H9 (cell line): ENCODE results near the gene TUBGCP6. TPM values are rescaled to one million over a fixed set of nuclear protein-coding genes. Genes with fewer than 3 reads are reported as not detected.
A peak's percentile ranks its signal among the peaks of the same experiment; 100 is the strongest.

Experiments used
- DNase-seq: peaks from one replicate; pipeline ENCODE4 v3.0.0-alpha.2; 2017
- H2AFZ ChIP-seq: one replicate; pipeline ENCODE4 v1.6.1; 2013; ENCODE audit warnings: mild to moderate bottlenecking, low read length, control low read depth, moderate library complexity
- H2AK5ac ChIP-seq: 2 replicates; pipeline ENCODE4 v1.6.1; 2013; ENCODE audit warnings: low read length, control low read depth, mixed read lengths; ENCODE audit not compliant: insufficient read length
- H2BK120ac ChIP-seq: one replicate; pipeline ENCODE4 v1.6.1; 2013; ENCODE audit warnings: low read depth, mild to moderate bottlenecking, low read length, control low read depth, inconsistent platforms; ENCODE audit not compliant: poor library complexity, severe bottlenecking
- H2BK12ac ChIP-seq: 2 replicates; pipeline ENCODE4 v1.6.1; 2013; ENCODE audit warnings: low read length, control low read depth, mixed read lengths, low read depth; ENCODE audit not compliant: insufficient read length
- H2BK15ac ChIP-seq: 2 replicates; pipeline ENCODE4 v1.6.1; 2013; ENCODE audit warnings: low read depth, low read length, control low read depth
- H2BK20ac ChIP-seq: one replicate; pipeline ENCODE4 v1.6.1; 2013; ENCODE audit warnings: low read depth, mild to moderate bottlenecking, low read length, control low read depth, inconsistent platforms; ENCODE audit not compliant: poor library complexity, severe bottlenecking
- H2BK5ac ChIP-seq: 2 replicates; pipeline ENCODE4 v1.6.1; 2013; ENCODE audit warnings: low read length, control low read depth, mixed read lengths; ENCODE audit not compliant: insufficient read length
- H3K14ac ChIP-seq: 2 replicates; pipeline ENCODE4 v1.6.1; 2013; ENCODE audit warnings: low read length, control low read depth; ENCODE audit not compliant: insufficient read depth
- H3K18ac ChIP-seq: 2 replicates; pipeline ENCODE4 v1.6.1; 2013; ENCODE audit warnings: low read depth, mild to moderate bottlenecking, mixed read lengths, low read length, control low read depth; ENCODE audit not compliant: insufficient read length
- H3K23ac ChIP-seq: 2 replicates; pipeline ENCODE4 v1.6.1; 2013; ENCODE audit warnings: low read length, control low read depth, mixed read lengths, low read depth; ENCODE audit not compliant: insufficient read length
- H3K23me2 ChIP-seq: 2 replicates; pipeline ENCODE4 v1.6.1; 2013; ENCODE audit warnings: low read depth, mild to moderate bottlenecking, mixed read lengths, low read length, control low read depth; ENCODE audit not compliant: insufficient read length, poor library complexity, severe bottlenecking
- H3K27ac ChIP-seq: 2 replicates; pipeline ENCODE4 v1.5.1; 2013; ENCODE audit warnings: low read length, control low read depth, mixed read lengths, low read depth; ENCODE audit not compliant: insufficient read length
- H3K27me3 ChIP-seq: 2 replicates; pipeline ENCODE4 v1.6.1; 2013; ENCODE audit warnings: low read length, control low read depth, inconsistent platforms; ENCODE audit not compliant: insufficient read depth
- H3K4ac ChIP-seq: 2 replicates; pipeline ENCODE4 v1.6.1; 2013; ENCODE audit warnings: low read depth, mild to moderate bottlenecking, control low read depth, inconsistent platforms, low read length, moderate library complexity
- H3K4me1 ChIP-seq: 2 replicates; pipeline ENCODE4 v1.6.1; 2013; ENCODE audit warnings: low read length, control low read depth, inconsistent platforms; ENCODE audit not compliant: insufficient read depth
- H3K4me2 ChIP-seq: 2 replicates; pipeline ENCODE4 v1.6.1; 2013; ENCODE audit warnings: low read length, control low read depth, mixed read lengths; ENCODE audit not compliant: insufficient read length, insufficient read depth
- H3K56ac ChIP-seq: 2 replicates; pipeline ENCODE4 v1.6.1; 2013; ENCODE audit warnings: low read depth, mild to moderate bottlenecking, mixed read lengths, low read length, control low read depth; ENCODE audit not compliant: insufficient read length
- H3K79me1 ChIP-seq: 2 replicates; pipeline ENCODE4 v1.6.1; 2013; ENCODE audit warnings: low read depth, mild to moderate bottlenecking, moderate library complexity, low read length, control low read depth, inconsistent platforms; ENCODE audit not compliant: insufficient read depth, poor library complexity, severe bottlenecking
- H3K79me2 ChIP-seq: 2 replicates; pipeline ENCODE4 v1.6.1; 2013; ENCODE audit warnings: low read length, control low read depth, inconsistent platforms; ENCODE audit not compliant: insufficient read depth
- H3K9ac ChIP-seq: 2 replicates; pipeline ENCODE4 v1.6.1; 2013; ENCODE audit warnings: low read length, control low read depth, mixed read lengths; ENCODE audit not compliant: insufficient read length; ENCODE audit errors: extremely low read depth
- H3K9me3 ChIP-seq: one replicate; pipeline ENCODE4 v1.6.1; 2013; ENCODE audit warnings: low read depth, low read length, inconsistent platforms; ENCODE audit not compliant: control insufficient read depth
- H3T11ph ChIP-seq: one replicate; pipeline ENCODE4 v1.6.1; 2013; ENCODE audit warnings: mild to moderate bottlenecking, low read length, control low read depth, inconsistent platforms
- H4K20me1 ChIP-seq: one replicate; pipeline ENCODE4 v1.6.1; 2013; ENCODE audit not compliant: control insufficient read depth, insufficient read length, insufficient read depth
- H4K5ac ChIP-seq: 2 replicates; pipeline ENCODE4 v1.6.1; 2013; ENCODE audit warnings: low read depth, mild to moderate bottlenecking, mixed read lengths, low read length, control low read depth; ENCODE audit not compliant: insufficient read length
- H4K8ac ChIP-seq: replicated peaks from 2 replicates; pipeline ENCODE4 v1.6.1; 2013; ENCODE audit warnings: low read length, control low read depth, mixed read lengths, low read depth; ENCODE audit not compliant: insufficient read length
- H4K91ac ChIP-seq: 2 replicates; pipeline ENCODE4 v1.6.1; 2013; ENCODE audit warnings: low read depth, mild to moderate bottlenecking, moderate library complexity, mixed read lengths, low read length, control low read depth; ENCODE audit not compliant: insufficient read length
- H3K27ac Mint-ChIP-seq, 3 experiments: 2 replicates in 2 of 3; 3 replicates in 1 of 3; pipeline ENCODE4 v1.8.0; 2020 to 2021; ENCODE audit warnings: mixed read lengths in 3 of 3, mild to moderate bottlenecking in 1 of 3, moderate library complexity in 1 of 3
- H3K27me3 Mint-ChIP-seq: 2 replicates; pipeline ENCODE4 v1.8.0; 2021; ENCODE audit warnings: low read depth, mild to moderate bottlenecking, moderate library complexity, mixed read lengths
- H3K36me3 Mint-ChIP-seq, 3 experiments: 2 replicates in 2 of 3; 3 replicates in 1 of 3; pipeline ENCODE4 v1.8.0; 2020 to 2021; ENCODE audit warnings: low read depth in 3 of 3, mixed read lengths in 3 of 3; ENCODE audit not compliant: insufficient read depth in 1 of 3
- H3K4me1 Mint-ChIP-seq, 2 experiments: 2 replicates each; pipeline ENCODE4 v1.8.0; 2020; ENCODE audit warnings: mixed read lengths in 2 of 2
- H3K4me3 Mint-ChIP-seq, 2 experiments: 2 replicates in 1 of 2; 3 replicates in 1 of 2; pipeline ENCODE4 v1.8.0; 2020 to 2021; ENCODE audit warnings: mild to moderate bottlenecking in 2 of 2, mixed read lengths in 2 of 2, moderate library complexity in 1 of 2
- H3K9me3 Mint-ChIP-seq, 2 experiments: 2 replicates in 1 of 2; 3 replicates in 1 of 2; pipeline ENCODE4 v1.8.0; 2020; ENCODE audit warnings: mild to moderate bottlenecking in 2 of 2, mixed read lengths in 2 of 2, moderate library complexity in 1 of 2
- WGBS: extraction: QIAGEN DNeasy Blood & Tissue Kit; methylation state at CpG from one replicate; pipeline ENCODE4 v1.1.7; 2013; ENCODE audit warnings: missing lambda C conversion rate, low lambda C conversion rate, mixed read lengths; ENCODE audit not compliant: insufficient read length; ENCODE audit errors: extremely low coverage; 5-methylcytosine and 5-hydroxymethylcytosine counted together
- total RNA-seq: library from RNA; stranded (reverse); gene quantifications from 2 replicates; pipeline ENCODE4 v1.2.1, GENCODE V29; 2021
- TF ChIP-seq, protein P1 (sequence below): fragments of 200-600 bp; sonication (generic); conservative IDR thresholded peaks from 3 replicates; pipeline ENCODE4 v1.8.0; 2021; ENCODE audit warnings: antibody characterized with exemption, mild to moderate bottlenecking

Gene TUBGCP6
- total RNA-seq, 1 experiment from 2014 or later = 29.0 TPM

DNA sequence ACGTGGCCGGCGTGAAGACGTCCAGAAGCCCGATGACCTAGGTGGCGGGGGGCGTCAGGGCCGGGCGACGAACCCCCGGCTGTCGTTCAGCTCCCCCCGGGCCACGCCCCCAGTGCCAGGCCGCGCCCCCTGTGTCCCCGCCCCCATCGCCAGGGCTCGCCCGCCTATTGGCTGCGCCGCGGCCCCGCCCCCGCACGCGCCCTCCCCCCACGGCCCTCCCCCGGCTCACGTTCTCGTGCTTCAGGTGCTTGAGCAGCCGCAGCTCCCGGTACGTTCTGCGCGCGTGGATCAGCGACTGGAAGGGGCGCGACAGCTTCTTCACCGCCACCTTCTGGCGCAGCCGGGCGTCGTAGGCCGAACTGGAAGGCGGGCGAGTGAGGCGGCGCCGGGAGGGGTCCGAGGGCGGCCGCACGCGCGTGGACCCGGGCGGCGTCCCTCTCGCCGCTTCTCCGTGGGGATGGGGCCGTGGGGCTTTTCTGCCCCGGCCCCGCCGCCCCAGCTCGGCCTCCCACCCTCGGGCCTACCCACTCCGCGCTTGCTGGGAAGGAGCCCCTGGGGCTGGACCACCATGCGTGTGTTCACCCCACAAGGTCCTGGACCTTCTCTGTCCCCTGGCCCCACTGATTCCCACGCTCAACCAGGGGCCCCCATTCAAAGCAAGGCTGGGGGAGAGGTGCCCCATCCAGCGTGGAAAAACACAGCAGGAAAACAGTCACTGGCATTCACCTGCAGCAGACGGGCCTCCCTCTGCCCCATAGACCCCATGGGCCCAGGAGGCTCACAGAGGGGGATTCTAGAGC, 23.0 kb upstream of the TUBGCP6 start:
- Histone ChIP-seq H4K8ac (no peak overlapping the region), H2BK120ac (no peak overlapping the region), H2BK15ac (no peak overlapping the region), H4K5ac (no peak overlapping the region), H2AFZ (no peak overlapping the region), H3K56ac (no peak overlapping the region), H3K23me2 (peaks cover 5% of the 10 kb centered on the region), H4K20me1 (no peaks in the 10 kb centered on the region), H3K9me3 (no peaks in the 10 kb centered on the region), H3K79me2 (no peaks in the 10 kb centered on the region), H3K4me2 (no peak overlapping the region), H2BK12ac (no peak overlapping the region), H4K91ac (no peak overlapping the region), H3K4ac (no peak overlapping the region), H3K27me3 (peaks cover 15% of the 10 kb centered on the region; the same call in 1 of the 2 replicates), H3K27ac (no peak overlapping the region), H3K79me1 (no peaks in the 10 kb centered on the region), H2AK5ac (no peak overlapping the region), H3K14ac (no peak overlapping the region), H3T11ph (no peak overlapping the region), H2BK5ac (no peak overlapping the region), H2BK20ac (no peak overlapping the region), H3K9ac (no peak overlapping the region), H3K4me1 (no peaks in the 10 kb centered on the region), H3K18ac (no peak overlapping the region), H3K23ac (no peak overlapping the region)
- no CpG with 5 or more reads among the region's 75 CpGs for WGBS
- peak; percentile 69 for DNase-seq
- H3K4me3 Mint-ChIP-seq = peak overlapping the region in 1 of 2 experiments; percentile 19; a peak in 1 of 5 replicates
- H3K27ac Mint-ChIP-seq = no peak overlapping the region
- no peaks in the 10 kb centered on the region for H3K36me3 Mint-ChIP-seq
- peaks cover 4 to 12% of the 10 kb centered on the region in 2 experiments for H3K4me1 Mint-ChIP-seq
- H3K9me3 Mint-ChIP-seq = peaks cover 2 to 3% of the 10 kb centered on the region in 2 experiments; a peak in 2 of 5 replicates
- H3K27me3 Mint-ChIP-seq = peaks cover 77% of the 10 kb centered on the region
- TF ChIP-seq, protein P1, sequence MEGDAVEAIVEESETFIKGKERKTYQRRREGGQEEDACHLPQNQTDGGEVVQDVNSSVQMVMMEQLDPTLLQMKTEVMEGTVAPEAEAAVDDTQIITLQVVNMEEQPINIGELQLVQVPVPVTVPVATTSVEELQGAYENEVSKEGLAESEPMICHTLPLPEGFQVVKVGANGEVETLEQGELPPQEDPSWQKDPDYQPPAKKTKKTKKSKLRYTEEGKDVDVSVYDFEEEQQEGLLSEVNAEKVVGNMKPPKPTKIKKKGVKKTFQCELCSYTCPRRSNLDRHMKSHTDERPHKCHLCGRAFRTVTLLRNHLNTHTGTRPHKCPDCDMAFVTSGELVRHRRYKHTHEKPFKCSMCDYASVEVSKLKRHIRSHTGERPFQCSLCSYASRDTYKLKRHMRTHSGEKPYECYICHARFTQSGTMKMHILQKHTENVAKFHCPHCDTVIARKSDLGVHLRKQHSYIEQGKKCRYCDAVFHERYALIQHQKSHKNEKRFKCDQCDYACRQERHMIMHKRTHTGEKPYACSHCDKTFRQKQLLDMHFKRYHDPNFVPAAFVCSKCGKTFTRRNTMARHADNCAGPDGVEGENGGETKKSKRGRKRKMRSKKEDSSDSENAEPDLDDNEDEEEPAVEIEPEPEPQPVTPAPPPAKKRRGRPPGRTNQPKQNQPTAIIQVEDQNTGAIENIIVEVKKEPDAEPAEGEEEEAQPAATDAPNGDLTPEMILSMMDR = peak; percentile 28; the same call in 2 of the 3 replicates
